ENCODE measurements around the gene CEMP1. TPM values are rescaled to one million over a fixed set of nuclear protein-coding genes. Genes with fewer than 3 reads are reported as not detected.
A peak's percentile ranks its signal among the peaks of the same experiment; 100 is the strongest.
"Not testable (repeated sequence)": the region's sequence is repeated elsewhere in the genome, so short reads cannot be mapped to it uniquely, and the experiment has no call there.

The CEMP1 gene
- total and polyA plus RNA-seq, 10 of the 15 experiments (the other 5 are each of a cell fraction or from before 2014, with no cell fraction given): 0.05 to 8.2 (median 1.5) TPM; not detected in 5

- DNase-seq (ENCODE audit: low read depth, low spot score); H3K27ac ChIP-seq (ENCODE audit: control insufficient read depth, insufficient read depth); intact Hi-C loops (cut with micrococcal nuclease; ENCODE audit: unreplicated experiment); H3K9me3 ChIP-seq (replicated peaks; ENCODE audit: control insufficient read depth, insufficient read depth, low read length); H3K4me2 ChIP-seq (ENCODE audit: control insufficient read depth, insufficient read depth); POLR2A ChIA-PET; RAD21 ChIA-PET (ENCODE audit: unreplicated experiment); in situ Hi-C loops (cut with MboI); H3K4me1 ChIP-seq (ENCODE audit: control insufficient read depth, insufficient read depth, low read length); H4K20me1 ChIP-seq (ENCODE audit: control insufficient read depth, insufficient read depth); CTCF ChIA-PET; H2AFZ ChIP-seq (ENCODE audit: control insufficient read depth, low read depth, low read length); H3K36me3 ChIP-seq (ENCODE audit: control insufficient read depth in 2 of 2, insufficient read depth in 2 of 2, low read length in 1 of 2); ATAC-seq; H3K79me2 ChIP-seq (ENCODE audit: control insufficient read depth, insufficient read depth, low read length); SMC1A ChIA-PET (ENCODE audit: uncharacterized antibody, unreplicated experiment); H3K27me3 ChIP-seq (replicated peaks in 1 of 2; ENCODE audit: control insufficient read depth in 2 of 2, insufficient read depth in 2 of 2, low read length in 1 of 2); H3K4me3 ChIP-seq; H3K9ac ChIP-seq (ENCODE audit: control insufficient read depth, insufficient read depth, low read length): not testable (repeated sequence)
- no CpG with 5 or more reads among the region's 21 CpGs for WGBS (ENCODE audit: insufficient coverage, insufficient replicate concordance, low lambda C conversion rate, missing lambda C conversion rate)
- TSS peak; percentile 39 for BruUV-seq (replicated peaks)
- peak; percentile 84 for FAIRE-seq
Observed at GRCh38 chr16:2580818-2581217, 49.6 kb upstream of the CEMP1 start.

GRCh38 chr16:2580143-2580542, 48.9 kb upstream of the CEMP1 start:
- H4K20me1 ChIP-seq (ENCODE audit: control insufficient read depth, insufficient read depth); H3K9me3 ChIP-seq (replicated peaks; ENCODE audit: control insufficient read depth, insufficient read depth, low read length); in situ Hi-C loops (cut with MboI); H3K79me2 ChIP-seq (ENCODE audit: control insufficient read depth, insufficient read depth, low read length); H3K4me1 ChIP-seq (ENCODE audit: control insufficient read depth, insufficient read depth, low read length); POLR2A ChIA-PET; RAD21 ChIA-PET (ENCODE audit: unreplicated experiment); BruUV-seq (replicated peaks); H3K27me3 ChIP-seq (replicated peaks in 1 of 2; ENCODE audit: control insufficient read depth in 2 of 2, insufficient read depth in 2 of 2, low read length in 1 of 2); ATAC-seq; DNase-seq (ENCODE audit: low read depth, low spot score); H3K9ac ChIP-seq (ENCODE audit: control insufficient read depth, insufficient read depth, low read length); SMC1A ChIA-PET (ENCODE audit: uncharacterized antibody, unreplicated experiment); intact Hi-C loops (cut with micrococcal nuclease; ENCODE audit: unreplicated experiment); H3K36me3 ChIP-seq (ENCODE audit: control insufficient read depth in 2 of 2, insufficient read depth in 2 of 2, low read length in 1 of 2); H2AFZ ChIP-seq (ENCODE audit: control insufficient read depth, low read depth, low read length); H3K27ac ChIP-seq (ENCODE audit: control insufficient read depth, insufficient read depth); H3K4me2 ChIP-seq (ENCODE audit: control insufficient read depth, insufficient read depth); H3K4me3 ChIP-seq; CTCF ChIA-PET: not testable (repeated sequence)
- WGBS (ENCODE audit: insufficient coverage, insufficient replicate concordance, low lambda C conversion rate, missing lambda C conversion rate): no CpG with 5 or more reads among the region's 11 CpGs
- peak; percentile 86 for FAIRE-seq

- in situ Hi-C loops (cut with MboI); POLR2A ChIA-PET; H3K4me2 ChIP-seq (ENCODE audit: control insufficient read depth, insufficient read depth): not testable (repeated sequence)
Observed at GRCh38 chr16:2578905-2579304, 47.7 kb upstream of the CEMP1 start.

GRCh38 chr16:2577044-2577443, 45.8 kb upstream of the CEMP1 start:
- intact Hi-C loops (cut with micrococcal nuclease; ENCODE audit: unreplicated experiment); H3K27me3 ChIP-seq (replicated peaks in 1 of 2; ENCODE audit: control insufficient read depth in 2 of 2, insufficient read depth in 2 of 2, low read length in 1 of 2); H3K79me2 ChIP-seq (ENCODE audit: control insufficient read depth, insufficient read depth, low read length); H3K27ac ChIP-seq (ENCODE audit: control insufficient read depth, insufficient read depth); H3K4me3 ChIP-seq; H3K36me3 ChIP-seq (ENCODE audit: control insufficient read depth in 2 of 2, insufficient read depth in 2 of 2, low read length in 1 of 2); FAIRE-seq; H2AFZ ChIP-seq (ENCODE audit: control insufficient read depth, low read depth, low read length); DNase-seq (ENCODE audit: low read depth, low spot score); H3K4me1 ChIP-seq (ENCODE audit: control insufficient read depth, insufficient read depth, low read length); CTCF ChIA-PET; RAD21 ChIA-PET (ENCODE audit: unreplicated experiment); H4K20me1 ChIP-seq (ENCODE audit: control insufficient read depth, insufficient read depth); BruUV-seq (replicated peaks); H3K9ac ChIP-seq (ENCODE audit: control insufficient read depth, insufficient read depth, low read length); ATAC-seq; H3K9me3 ChIP-seq (replicated peaks; ENCODE audit: control insufficient read depth, insufficient read depth, low read length); H3K4me2 ChIP-seq (ENCODE audit: control insufficient read depth, insufficient read depth); POLR2A ChIA-PET; in situ Hi-C loops (cut with MboI); SMC1A ChIA-PET (ENCODE audit: uncharacterized antibody, unreplicated experiment): not testable (repeated sequence)
- 96% methylated on average over 16 of the region's 26 CpGs for WGBS (ENCODE audit: insufficient coverage, insufficient replicate concordance, low lambda C conversion rate, missing lambda C conversion rate)

More at GRCh38 chr16:2578905-2579304, 47.7 kb upstream of the CEMP1 start:
- H3K79me2 ChIP-seq (ENCODE audit: control insufficient read depth, insufficient read depth, low read length); DNase-seq (ENCODE audit: low read depth, low spot score); intact Hi-C loops (cut with micrococcal nuclease; ENCODE audit: unreplicated experiment); SMC1A ChIA-PET (ENCODE audit: uncharacterized antibody, unreplicated experiment); H3K27me3 ChIP-seq (replicated peaks in 1 of 2; ENCODE audit: control insufficient read depth in 2 of 2, insufficient read depth in 2 of 2, low read length in 1 of 2); ATAC-seq; H3K9ac ChIP-seq (ENCODE audit: control insufficient read depth, insufficient read depth, low read length); H2AFZ ChIP-seq (ENCODE audit: control insufficient read depth, low read depth, low read length); H4K20me1 ChIP-seq (ENCODE audit: control insufficient read depth, insufficient read depth); H3K36me3 ChIP-seq (ENCODE audit: control insufficient read depth in 2 of 2, insufficient read depth in 2 of 2, low read length in 1 of 2); H3K9me3 ChIP-seq (replicated peaks; ENCODE audit: control insufficient read depth, insufficient read depth, low read length); H3K4me3 ChIP-seq; H3K27ac ChIP-seq (ENCODE audit: control insufficient read depth, insufficient read depth); BruUV-seq (replicated peaks); H3K4me1 ChIP-seq (ENCODE audit: control insufficient read depth, insufficient read depth, low read length); RAD21 ChIA-PET (ENCODE audit: unreplicated experiment); FAIRE-seq; CTCF ChIA-PET: not testable (repeated sequence)
- 89% methylated on average over 3 of the region's 12 CpGs for WGBS (ENCODE audit: insufficient coverage, insufficient replicate concordance, low lambda C conversion rate, missing lambda C conversion rate)
